Measurements from ENCODE around the gene LY6G6F. TPM values are rescaled to one million over a fixed set of nuclear protein-coding genes. Genes with fewer than 3 reads are reported as not detected.

Gene LY6G6F, protein sequence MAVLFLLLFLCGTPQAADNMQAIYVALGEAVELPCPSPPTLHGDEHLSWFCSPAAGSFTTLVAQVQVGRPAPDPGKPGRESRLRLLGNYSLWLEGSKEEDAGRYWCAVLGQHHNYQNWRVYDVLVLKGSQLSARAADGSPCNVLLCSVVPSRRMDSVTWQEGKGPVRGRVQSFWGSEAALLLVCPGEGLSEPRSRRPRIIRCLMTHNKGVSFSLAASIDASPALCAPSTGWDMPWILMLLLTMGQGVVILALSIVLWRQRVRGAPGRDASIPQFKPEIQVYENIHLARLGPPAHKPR
- total RNA-seq (2022; extraction: Qiagen RNA extraction): not detected in 5 replicates

DNA sequence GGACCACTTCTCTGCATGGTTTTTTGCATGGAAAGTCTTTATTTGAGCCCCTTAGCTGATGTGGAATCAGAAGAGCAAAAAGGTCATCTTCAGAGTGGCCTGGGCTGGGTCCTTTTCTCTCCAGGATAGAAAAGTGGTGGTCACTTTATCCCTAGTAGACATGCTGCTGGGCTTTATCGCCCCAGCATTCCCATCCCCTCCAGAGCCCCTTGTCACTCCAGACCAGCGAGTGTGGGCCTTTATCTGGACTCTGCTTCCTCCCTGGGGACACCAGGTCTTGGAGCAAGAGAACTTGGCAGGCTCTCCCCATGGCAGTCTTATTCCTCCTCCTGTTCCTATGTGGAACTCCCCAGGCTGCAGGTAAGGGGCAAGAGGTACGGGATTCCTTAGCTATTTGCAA is at the start of gene LY6G6F:
Gene LY6G6F, plus strand, starts transcription at position 268 of the 400 bp plus-strand sequence. Its CDS starts 41 bp downstream, at position 309.

DNA sequence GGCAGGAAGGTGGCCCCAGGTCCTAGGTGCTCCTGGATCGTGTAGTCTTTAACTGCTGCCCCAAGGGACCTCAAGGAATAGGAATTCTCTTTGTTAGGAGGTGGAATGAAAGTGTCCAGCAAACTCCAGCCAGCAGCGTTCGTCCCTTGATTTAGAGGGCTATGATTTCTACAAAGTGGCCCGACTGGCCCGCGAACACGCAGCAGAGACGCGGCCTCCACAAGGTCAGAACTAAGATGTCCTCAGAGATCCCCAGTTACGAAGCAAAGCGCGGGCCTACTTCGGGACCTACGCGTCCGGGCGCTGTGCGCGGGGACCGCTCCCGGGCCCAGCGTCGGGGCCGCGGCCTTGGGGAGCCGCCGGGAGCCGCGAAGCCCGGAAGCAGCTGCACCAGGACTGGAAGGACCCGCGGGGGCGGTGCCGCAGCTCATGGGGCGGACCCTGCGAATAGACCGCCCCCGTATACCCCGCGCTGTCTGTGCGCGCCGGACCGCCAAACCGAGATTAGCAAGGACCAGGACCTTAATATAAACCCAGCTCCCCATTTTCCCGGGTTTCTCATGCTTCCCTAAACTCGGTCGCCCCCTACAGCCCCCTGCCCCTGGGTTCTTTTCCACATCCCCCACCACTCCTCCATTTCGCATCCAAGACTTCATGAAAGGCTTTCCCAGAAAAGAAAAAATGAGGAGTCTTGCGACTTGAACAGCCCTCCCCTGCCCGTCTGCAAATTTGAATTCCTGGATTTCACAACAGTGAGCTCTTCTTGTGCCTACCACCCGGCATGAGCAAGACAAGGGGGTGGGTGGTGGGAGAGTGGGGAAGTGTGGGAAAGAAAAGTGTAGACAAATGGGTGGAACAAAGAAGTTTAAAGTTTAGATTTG is 46.0 kb upstream of the LY6G6F start, which contains the start of gene C6orf47:
Gene C6orf47, minus strand, starts transcription at position 398 of the 881 bp plus-strand sequence. CDS start 831 bp downstream, outside the sequence.

DNA sequence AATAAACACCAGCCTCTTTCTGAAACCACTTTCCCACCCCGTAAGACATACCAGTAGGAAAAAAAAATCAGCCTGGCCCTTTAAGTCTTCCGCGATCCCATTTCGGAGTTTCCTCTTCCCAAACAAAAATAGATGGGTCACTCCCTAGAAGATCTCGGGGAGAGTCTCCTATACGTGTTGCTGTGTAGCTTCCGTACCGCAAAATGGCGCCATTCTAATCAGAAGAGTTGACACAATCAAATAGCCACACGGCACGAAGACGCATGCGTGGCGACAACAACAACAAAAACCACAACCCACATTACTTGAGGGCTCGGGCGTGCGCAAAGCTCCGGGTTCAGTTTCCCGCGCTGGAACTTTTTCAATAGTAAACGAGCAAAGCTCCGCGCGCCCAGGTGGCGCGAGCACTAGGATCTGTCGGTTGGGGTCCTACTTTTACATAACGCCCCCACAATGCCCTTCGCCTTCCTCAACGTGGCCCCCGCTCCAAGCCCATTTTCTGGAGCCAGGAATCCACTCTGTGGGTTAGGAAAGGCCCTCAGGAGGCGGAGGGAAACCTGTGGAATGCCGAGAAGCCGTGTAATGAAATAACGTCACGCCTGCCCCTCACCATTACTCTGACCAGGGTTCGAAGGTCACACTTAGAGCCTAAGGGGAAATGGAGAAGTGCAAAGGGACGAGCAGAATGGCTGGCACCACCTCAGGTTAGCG is 41.7 kb upstream of the LY6G6F start, which contains the start of gene GPANK1:
Gene GPANK1, minus strand, starts transcription at position 208 of the 711 bp plus-strand sequence. CDS start 519 bp downstream, outside the sequence.

DNA sequence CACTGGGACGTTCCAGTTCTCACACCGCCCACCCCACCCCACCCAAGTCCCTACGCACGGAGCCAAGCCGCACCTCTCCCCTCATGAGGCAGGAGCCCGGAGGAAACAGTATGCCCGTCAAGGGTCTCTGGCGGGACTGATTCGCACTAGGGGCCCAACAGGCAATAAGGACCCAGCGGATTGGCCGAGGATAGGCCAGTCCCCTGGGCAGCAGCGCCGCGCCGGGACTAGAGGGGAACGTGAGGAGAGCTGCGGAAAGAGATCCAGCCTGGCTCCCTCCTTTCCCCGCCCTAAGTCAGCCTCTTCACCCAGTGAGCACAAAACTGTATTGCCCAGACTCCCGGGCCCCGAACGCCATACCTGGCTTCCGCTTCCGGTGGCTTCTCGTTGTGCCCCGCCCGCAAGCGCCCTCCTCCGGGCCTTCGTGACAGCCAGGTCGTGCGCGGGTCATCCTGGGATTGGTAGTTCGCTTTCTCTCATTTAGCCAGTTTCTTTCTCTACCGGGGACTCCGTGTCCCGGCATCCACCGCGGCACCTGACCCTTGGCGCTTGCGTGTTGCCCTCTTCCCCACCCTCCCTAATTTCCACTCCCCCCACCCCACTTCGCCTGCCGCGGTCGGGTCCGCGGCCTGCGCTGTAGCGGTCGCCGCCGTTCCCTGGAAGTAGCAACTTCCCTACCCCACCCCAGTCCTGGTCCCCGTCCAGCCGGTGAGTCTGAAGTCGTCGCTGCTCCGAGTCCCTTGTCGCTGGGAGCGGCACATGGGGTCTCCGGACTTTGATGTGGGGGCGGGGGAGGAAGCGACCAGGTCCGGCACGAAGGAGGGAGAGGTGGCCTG is 40.9 kb upstream of the LY6G6F start, which contains the start of gene CSNK2B:
Gene CSNK2B, plus strand, starts transcription at position 580 of the 836 bp plus-strand sequence. CDS start 752 bp downstream, outside the sequence.

DNA sequence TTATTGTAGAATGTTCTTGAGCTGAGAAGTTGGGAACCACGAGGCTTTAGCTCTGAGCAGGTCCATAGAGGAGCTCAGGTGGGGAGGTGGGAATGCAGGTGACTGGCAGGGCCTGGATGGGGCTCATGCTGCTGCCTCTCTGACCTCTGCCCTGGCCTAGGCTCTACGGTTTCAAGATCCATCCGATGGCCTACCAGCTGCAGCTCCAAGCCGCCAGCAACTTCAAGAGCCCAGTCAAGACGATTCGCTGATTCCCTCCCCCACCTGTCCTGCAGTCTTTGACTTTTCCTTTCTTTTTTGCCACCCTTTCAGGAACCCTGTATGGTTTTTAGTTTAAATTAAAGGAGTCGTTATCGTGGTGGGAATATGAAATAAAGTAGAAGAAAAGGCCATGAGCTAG is 37.0 kb upstream of the LY6G6F start, which contains the start of gene LY6G5B:
Gene LY6G5B, plus strand, starts transcription at position 301 of the 400 bp plus-strand sequence. CDS start 975 bp downstream, outside the sequence.

DNA sequence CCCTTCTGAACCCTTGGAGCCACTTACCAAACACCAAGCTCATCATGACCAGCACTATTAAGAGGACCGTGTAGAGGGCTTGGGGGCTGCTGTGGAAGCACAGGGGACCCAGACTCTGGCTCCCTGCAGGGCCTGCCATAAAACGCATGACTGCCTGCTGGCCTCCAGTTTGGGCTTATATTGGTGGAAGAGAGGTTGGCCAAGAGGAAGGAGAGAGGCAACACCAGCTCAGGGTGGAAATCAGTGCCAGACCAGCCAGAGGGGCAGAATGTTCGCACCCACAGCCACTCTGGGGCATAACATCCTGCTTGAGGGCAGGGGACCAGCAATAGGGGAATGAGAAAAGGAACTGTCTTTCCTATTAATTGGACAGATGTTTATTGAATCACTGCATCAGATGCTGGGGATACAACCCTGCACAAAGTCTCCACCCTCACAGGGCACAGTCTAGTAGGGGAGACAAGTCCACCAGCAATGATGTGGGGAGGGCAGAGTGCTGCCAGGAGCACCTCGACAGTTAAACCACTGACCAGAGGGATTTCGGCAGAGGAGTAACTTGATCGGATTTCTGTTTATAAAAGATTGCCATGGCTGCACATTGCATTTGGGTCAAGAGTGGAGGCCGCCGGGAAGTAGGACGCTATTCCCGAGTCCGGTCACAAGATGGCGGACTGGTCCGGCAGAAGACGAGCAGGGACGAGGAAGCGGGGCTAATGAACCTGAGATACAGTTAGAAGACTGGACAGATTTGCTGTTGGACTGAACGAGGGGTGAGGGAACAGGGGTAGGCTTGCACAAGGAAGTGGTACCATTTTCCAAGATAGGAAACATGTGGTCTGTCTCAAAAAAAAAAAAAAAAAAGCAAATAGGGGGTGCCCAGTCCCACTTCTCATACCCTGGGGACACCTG is 26.2 kb upstream of the LY6G6F start, which contains the start of gene LY6G5C:
Gene LY6G5C, minus strand, starts transcription at position 842 of the 909 bp plus-strand sequence. Its CDS starts 694 bp downstream, at position 148.

DNA sequence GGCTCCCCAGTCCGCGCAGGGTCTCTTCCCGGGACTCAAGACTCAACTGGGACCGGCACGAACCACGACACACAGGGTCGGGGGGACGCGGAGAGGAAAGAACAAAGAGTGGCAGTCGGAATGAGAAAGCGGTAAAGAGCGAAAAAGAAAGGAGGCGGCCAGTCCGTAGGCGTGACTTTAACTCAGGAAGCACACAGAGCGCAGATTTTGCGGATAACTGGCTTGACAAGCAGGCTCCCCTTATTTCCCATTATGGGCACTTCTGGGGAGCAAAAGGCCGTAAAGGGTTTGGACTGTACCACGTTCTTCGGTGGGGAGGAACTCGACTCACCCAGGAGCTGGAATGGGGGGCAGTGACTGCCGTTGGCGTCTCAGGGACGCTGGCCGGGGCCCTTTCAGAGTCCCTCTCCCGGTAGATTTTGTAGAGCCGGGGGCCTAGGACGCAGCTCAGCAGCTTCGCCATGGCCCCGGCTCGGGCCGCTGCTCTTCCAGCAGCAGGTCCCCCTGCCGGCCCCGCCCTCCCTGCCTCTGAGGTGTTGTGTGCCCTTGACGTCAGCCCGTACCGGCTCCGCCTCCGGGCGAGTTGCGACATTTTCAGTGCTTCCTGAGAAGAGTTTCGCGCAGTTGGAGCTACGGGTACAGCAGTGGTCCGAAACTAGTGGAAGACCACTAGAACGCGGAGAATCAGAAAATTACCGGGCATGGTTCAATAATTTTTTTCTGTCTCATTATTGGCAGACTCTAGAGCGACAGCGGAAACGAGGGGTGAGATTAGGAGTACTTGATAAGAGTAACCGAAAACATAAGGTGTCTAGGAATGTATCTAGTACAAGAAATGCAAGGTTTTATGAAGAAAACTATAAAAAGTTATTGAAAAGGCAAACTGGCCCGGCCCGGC is 3.6 kb upstream of the LY6G6F start, which contains the start of gene ABHD16A:
Gene ABHD16A, minus strand, starts transcription at position 506 of the 898 bp plus-strand sequence. Its CDS starts 43 bp downstream, at position 463.

DNA sequence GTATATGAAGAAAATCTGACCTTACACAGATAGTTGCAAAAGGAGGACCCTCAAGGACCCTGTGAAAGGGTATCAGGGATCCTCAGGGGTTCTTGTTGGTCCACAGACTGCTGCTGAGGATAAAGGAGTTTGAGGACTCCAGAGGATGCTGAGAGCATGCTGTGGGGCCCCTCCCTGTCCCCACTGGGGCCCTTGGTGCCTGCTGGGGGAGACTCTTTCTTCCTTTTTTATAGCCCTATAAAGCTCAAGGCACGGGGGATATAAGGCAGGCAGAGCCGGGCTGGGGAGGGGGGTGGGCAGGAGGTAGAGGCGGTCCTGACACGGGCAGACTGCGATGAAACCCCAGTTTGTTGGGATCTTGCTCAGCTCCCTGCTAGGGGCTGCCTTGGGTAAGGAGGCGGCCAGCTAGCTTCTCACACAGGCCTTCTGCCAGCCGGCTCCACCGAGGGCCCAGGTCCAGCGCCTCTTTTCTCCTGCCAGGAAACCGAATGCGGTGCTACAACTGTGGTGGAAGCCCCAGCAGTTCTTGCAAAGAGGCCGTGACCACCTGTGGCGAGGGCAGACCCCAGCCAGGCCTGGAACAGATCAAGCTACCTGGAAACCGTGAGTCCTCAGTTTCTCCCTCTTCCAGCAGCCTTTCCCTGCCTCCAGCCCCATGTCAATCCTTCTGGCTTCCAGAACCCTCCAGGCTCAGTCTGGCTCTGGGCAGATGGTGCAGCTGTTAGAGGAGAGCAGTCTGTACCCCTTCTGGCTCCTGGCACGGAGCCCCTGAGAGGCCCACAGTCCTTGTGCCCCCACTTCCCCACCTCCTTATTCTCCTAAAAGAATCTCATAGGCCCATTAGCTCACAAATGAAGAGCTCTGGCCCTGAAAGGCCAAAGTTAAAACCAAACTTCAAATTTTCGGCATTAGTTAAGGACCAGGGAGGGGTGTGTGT is 8.6 kb downstream of the LY6G6F start, which contains the start of gene LY6G6D:
Gene LY6G6D, plus strand, starts transcription at position 327 of the 937 bp plus-strand sequence. Its CDS starts 8 bp downstream, at position 335.

DNA sequence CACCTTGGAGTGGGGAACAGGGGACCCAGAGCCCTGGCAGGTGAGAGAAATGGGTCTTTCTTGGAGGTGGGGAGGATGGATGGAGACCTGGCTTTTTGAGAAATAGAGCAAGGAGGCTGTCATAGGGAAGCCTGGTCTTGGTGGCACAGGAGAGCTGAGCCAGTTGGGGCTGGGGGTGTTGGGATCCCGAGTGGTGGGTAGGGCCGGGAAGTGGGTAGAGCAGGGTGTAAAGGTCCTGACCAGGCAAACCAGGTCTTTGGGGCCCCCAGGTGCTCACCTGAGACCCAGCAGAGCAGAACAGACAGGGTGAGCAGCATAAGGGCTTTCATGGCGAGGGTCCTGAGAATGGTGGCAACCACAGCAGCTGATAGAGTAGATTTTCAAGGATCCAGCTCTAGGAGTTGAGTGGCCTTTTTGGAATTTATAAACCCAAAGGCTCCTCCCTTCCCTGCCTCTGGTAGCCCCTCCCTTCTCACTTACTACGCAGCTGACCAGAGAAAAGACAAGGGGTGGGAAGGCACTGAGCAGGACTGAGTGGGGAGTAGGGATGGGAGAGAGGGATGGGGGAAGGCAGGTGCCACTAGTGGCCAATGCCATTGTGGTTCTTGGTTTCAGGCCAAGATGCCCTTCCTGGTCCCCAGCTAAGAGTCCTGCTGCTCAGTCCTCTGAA is 14.8 kb downstream of the LY6G6F start, which contains the start of gene LY6G6C:
Gene LY6G6C, minus strand, starts transcription at position 396 of the 670 bp plus-strand sequence. Its CDS starts 67 bp downstream, at position 329.

DNA sequence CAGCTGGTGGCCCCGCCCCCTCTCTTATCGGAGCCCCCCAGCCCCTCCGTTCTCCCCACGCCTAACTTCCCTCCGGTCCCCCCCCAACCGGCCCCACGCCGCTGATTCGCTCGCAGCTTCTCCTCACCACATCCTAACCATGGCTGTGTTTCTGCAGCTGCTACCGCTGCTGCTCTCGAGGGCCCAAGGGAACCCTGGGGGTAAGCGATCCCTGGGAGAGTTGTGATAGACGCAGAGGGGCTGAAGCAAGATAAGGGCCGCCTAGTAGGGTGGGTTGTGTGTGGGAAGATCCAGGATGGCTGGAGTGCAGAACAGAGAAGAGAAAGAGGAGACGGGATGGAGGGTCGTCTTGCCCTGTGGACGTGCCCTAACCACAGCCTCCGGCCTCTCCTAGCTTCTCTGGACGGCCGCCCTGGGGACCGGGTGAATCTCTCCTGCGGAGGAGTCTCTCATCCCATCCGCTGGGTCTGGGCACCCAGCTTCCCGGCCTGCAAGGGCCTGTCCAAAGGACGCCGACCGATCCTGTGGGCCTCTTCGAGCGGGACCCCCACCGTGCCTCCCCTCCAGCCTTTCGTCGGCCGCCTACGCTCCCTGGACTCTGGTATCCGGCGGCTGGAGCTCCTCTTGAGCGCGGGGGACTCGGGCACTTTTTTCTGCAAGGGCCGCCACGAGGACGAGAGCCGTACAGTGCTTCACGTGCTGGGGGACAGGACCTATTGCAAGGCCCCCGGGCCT is 16.7 kb downstream of the LY6G6F start, which contains the start of gene MPIG6B:
Gene MPIG6B, plus strand, starts transcription at position 129 of the 735 bp plus-strand sequence. Its CDS starts 11 bp downstream, at position 140.

DNA sequence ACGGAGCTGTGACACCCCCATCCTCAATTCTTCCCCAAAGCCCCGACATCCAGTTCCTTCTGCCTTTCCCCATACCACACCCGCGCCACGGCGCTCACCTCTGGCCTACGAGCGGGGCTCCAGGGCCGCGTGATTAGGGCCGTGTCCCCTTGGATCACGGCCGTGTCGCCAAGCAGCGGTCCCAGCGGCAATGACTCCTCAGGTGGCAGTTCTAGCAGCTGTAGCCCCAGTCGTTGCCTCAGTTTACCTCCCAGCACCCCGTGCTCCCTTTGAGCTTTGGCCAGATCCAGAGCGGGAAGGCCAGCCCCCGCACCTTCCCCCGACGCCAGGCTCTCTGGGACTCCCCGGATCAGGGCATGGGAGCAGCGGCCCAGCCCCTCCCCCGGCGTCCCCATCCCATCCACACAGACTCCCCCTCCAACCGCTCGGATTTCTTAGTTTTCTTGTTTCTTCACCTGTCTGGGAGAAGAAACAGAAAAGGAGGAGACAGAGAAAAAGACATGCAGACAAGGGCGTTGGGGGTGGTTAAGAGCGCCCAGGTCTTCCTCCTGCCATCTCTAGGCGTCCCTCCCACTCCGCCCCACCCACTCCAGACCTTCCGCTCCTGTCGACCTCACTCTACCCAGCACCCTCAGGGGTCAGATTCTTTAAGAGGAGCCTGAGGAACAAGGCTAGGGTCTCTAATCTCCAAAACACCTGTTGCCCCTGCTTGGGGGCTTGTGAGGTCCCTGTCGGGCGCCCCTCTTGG is 22.3 kb downstream of the LY6G6F start, which contains the start of gene DDAH2:
Gene DDAH2, minus strand, starts transcription at position 533 of the 748 bp plus-strand sequence. Its CDS starts 138 bp downstream, at position 395.

DNA sequence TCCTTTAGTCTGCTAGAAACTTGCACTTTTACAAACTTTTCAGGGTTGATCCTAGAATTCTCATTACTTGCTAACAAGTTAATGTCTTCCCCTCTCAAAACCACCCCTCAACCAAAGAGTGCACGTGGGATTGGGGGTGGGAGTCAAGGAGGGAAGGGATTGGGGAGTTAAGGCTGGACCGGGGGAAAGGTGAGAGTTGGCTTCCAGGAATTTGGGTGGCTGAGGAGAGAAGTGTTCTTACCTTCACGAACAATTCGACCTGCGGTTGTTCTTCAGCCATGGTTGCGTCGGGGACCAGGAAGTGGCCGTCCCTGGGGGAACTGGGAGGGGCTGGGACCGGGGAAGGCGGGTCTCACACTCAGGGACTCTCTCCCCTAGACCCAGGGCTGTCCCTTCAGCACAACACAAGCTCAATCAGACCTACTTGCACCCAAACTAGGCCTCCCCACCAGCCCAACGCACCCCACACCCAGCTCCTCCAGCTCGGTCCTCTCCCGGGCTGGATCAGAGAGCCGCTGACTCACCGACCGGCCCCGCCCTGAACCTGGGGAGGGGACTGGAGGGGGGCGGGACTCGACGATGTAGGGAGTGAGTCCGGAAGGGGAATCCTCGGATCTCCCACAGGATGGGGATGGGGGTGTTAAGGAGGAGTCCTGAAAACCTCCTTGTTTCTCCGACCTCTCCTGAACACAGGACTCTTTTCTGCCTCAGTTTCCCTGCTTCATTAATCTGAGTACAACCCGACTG is 29.5 kb downstream of the LY6G6F start, which contains the start of gene CLIC1:
Gene CLIC1, minus strand, starts transcription at position 510 of the 747 bp plus-strand sequence. Its CDS starts 230 bp downstream, at position 280.

DNA sequence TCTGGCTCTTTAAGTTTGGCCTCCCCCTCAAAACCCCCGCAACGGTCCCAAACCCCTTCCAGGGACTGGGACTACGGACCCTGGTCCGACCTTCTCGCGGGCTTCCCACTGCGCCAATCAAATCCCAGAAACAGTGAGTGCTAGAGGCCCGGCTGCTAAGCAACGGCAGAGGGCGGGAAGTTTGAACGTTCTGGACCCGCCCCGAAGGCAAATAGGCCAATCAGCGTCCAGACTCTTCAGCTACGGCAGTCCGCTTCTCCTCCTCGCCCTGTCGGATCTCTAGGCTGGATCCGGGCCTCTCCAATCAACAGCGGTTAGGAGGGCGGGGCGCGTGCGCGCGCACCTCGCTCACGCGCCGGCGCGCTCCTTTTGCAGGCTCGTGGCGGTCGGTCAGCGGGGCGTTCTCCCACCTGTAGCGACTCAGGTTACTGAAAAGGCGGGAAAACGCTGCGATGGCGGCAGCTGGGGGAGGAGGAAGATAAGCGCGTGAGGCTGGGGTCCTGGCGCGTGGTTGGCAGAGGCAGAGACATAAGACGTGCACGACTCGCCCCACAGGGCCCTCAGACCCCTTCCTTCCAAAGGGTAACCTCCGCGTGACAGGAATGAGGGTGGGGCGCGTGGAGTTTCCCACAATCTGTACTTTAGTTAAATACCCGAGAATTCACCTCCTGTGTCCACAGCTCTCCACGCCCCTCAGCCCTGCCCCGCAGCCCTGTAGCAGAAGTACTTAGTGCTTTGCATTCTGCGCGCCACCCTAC is 33.2 kb downstream of the LY6G6F start, which contains the start of gene MSH5:
Gene MSH5, plus strand, starts transcription at position 367 of the 758 bp plus-strand sequence. CDS start 462 bp downstream, outside the sequence.

Data from A549 treated with AZD2906 at 1 μM for 4 hours (cell line).